Natural killer cell (primary cell): ENCODE data around the gene LRRC8A. TPM values are rescaled to one million over a fixed set of nuclear protein-coding genes. Genes with fewer than 3 reads are reported as not detected.
A peak's percentile ranks its signal among the peaks of the same experiment; 100 is the strongest.

Experiments
- ATAC-seq, 3 donors: fragments of 150-1000 bp in 2 of 3; fragments of 200-7000 bp in 1 of 3; cut with Tn5 transposase; 1 replicate in 1 of 3; 2 replicates in 2 of 3; pipeline ENCODE4 v1.10.0; 2021; ENCODE audit warnings: mild to moderate bottlenecking in 2 of 3, moderate library complexity in 2 of 3
- DNase-seq, 2 donors: peaks; one replicate each; pipeline versions ENCODE4 v3.0.0 to v3.0.0-alpha.2; 2013 to 2021; ENCODE audit warnings: mixed read lengths in 1 of 2
- H3K27ac ChIP-seq: one replicate; pipeline ENCODE4 v1.5.1; 2013; ENCODE audit warnings: mild to moderate bottlenecking, low read length
- H3K27me3 ChIP-seq: one replicate; pipeline ENCODE4 v1.6.1; 2013; ENCODE audit warnings: low read length; ENCODE audit not compliant: control insufficient read depth, insufficient read depth
- H3K36me3 ChIP-seq: one replicate; pipeline ENCODE4 v1.6.1; 2013; ENCODE audit warnings: low read length; ENCODE audit not compliant: control insufficient read depth, insufficient read depth
- H3K4me1 ChIP-seq: one replicate; pipeline ENCODE4 v1.6.1; 2013; ENCODE audit warnings: low read length; ENCODE audit not compliant: control insufficient read depth, insufficient read depth
- H3K4me3 ChIP-seq: one replicate; pipeline ENCODE4 v1.5.1; 2013; ENCODE audit warnings: low read length
- H3K9me3 ChIP-seq: one replicate; pipeline ENCODE4 v1.6.1; 2013; ENCODE audit warnings: low read length; ENCODE audit not compliant: control insufficient read depth, insufficient read depth
- H3K27ac Mint-ChIP-seq, 2 donors: one replicate each; pipeline ENCODE4 v1.8.0; 2022; ENCODE audit warnings: mild to moderate bottlenecking in 2 of 2, mixed read lengths in 2 of 2, moderate library complexity in 1 of 2
- H3K27me3 Mint-ChIP-seq, 2 donors: one replicate each; pipeline ENCODE4 v1.8.0; 2022; ENCODE audit warnings: low read depth in 2 of 2, mixed read lengths in 2 of 2
- H3K36me3 Mint-ChIP-seq: one replicate; pipeline ENCODE4 v1.8.0; 2022; ENCODE audit warnings: mixed read lengths
- H3K4me1 Mint-ChIP-seq, 2 donors: one replicate each; pipeline ENCODE4 v1.8.0; 2022; ENCODE audit warnings: mixed read lengths in 2 of 2
- H3K4me3 Mint-ChIP-seq: one replicate; pipeline ENCODE4 v1.8.0; 2022; ENCODE audit warnings: mild to moderate bottlenecking, moderate library complexity, mixed read lengths
- H3K9me3 Mint-ChIP-seq, 2 donors: one replicate each; pipeline ENCODE4 v1.8.0; 2022; ENCODE audit warnings: mixed read lengths in 2 of 2
- CTCF ChIP-seq: fragments of 200-600 bp; IDR thresholded peaks from one replicate; pipeline ENCODE4 v1.8.0; 2022; ENCODE audit warnings: antibody characterized with exemption
- WGBS: methylation state at CpG from one replicate; pipeline ENCODE4 v1.1.7; 2013; ENCODE audit warnings: missing lambda C conversion rate; ENCODE audit not compliant: insufficient coverage; 5-methylcytosine and 5-hydroxymethylcytosine counted together
- intact Hi-C: fragments of 100-400 bp; cut with micrococcal nuclease; formaldehyde crosslinking; loops from one replicate; pipeline ENCODE4 v1.14.2; 2022
- total RNA-seq, 4 donors: library from RNA; stranded (reverse); fragments of 120-200 nt in 1 of 4; gene quantifications; one replicate each; pipeline versions ENCODE4 v1.2.3 to v1.2.4, GENCODE V29; 2013 to 2022

Gene LRRC8A
- total RNA-seq = 10 to 100 TPM; 60.0 to 82.9 (median 67.9) TPM
- total RNA-seq (2013) = 21.6 TPM

GRCh38 chr9:128881884-128882676, at the start of gene LRRC8A, which contains the start of gene KYAT1:
Gene LRRC8A (plus strand): TSS chr9:128882133. CDS start chr9:128907165, 25,032 bp downstream.
Gene KYAT1 (minus strand): TSS chr9:128881950. CDS start chr9:128845405, 36,545 bp downstream.
- peak; percentile 98 to 99 for DNase-seq
- Histone ChIP-seq H3K4me1 (peaks cover 37% of the 10 kb centered on the region), H3K4me3 (peak within 1 kb of the TSS; percentile 90), H3K9me3 (no peaks in the 10 kb centered on the region), H3K27me3 (no peaks in the 10 kb centered on the region), H3K27ac (peak within 1 kb of the TSS; percentile 74), H3K36me3 (peaks cover 13% of the 10 kb centered on the region)
- Mint-ChIP-seq H3K27ac (peak within 1 kb of the TSS; percentile 93 to 97), H3K9me3 (no peaks in the 10 kb centered on the region), H3K27me3 (no peaks in the 10 kb centered on the region), H3K36me3 (no peaks in the 10 kb centered on the region), H3K4me1 (peaks cover 60 to 64% of the 10 kb centered on the region in 2 donors), H3K4me3 (peak within 1 kb of the TSS; percentile 99)
- under 1% methylated on average over 70 of the region's 70 CpGs for WGBS
- intact Hi-C loops = loop anchor here (1.0 to 5.0 kb wide), 5 partner anchors 19 to 154 kb away; partner anchors contain the start of genes DOLK, MIGA2, NUP188 and PHYHD1
- no peak for TF ChIP-seq CTCF
- ATAC-seq = peak; percentile 91 to 93 (median 92)

GRCh38 chr9:128833696-128834095, 48.2 kb upstream of the LRRC8A start:
- Mint-ChIP-seq H3K4me1 (peaks cover 13% of the 10 kb centered on the region in 2 donors), H3K36me3 (no peaks in the 10 kb centered on the region), H3K9me3 (no peaks in the 10 kb centered on the region), H3K27me3 (no peaks in the 10 kb centered on the region), H3K4me3 (no peak overlapping the region), H3K27ac (no peak overlapping the region)
- Histone ChIP-seq H3K27me3 (no peaks in the 10 kb centered on the region), H3K27ac (no peak overlapping the region), H3K36me3 (no peaks in the 10 kb centered on the region), H3K4me1 (peaks cover 15% of the 10 kb centered on the region), H3K9me3 (no peaks in the 10 kb centered on the region), H3K4me3 (no peak overlapping the region)
- DNase-seq (no peak), ATAC-seq (no peak)
- no peak for TF ChIP-seq CTCF
- 98% methylated on average over 10 of the region's 10 CpGs for WGBS
- intact Hi-C loops = no loop called here

GRCh38 chr9:128835246-128836210, 46.4 kb upstream of the LRRC8A start:
- ATAC-seq (no peak), DNase-seq (no peak)
- H3K4me1 Mint-ChIP-seq = no peaks in the 10 kb centered on the region
- H3K4me3 Mint-ChIP-seq = no peak overlapping the region
- TF ChIP-seq CTCF = no peak
- no peaks in the 10 kb centered on the region for H3K36me3 Mint-ChIP-seq
- no peaks in the 10 kb centered on the region for H3K9me3 Mint-ChIP-seq
- WGBS = 96% methylated on average over 28 of the region's 28 CpGs
- no peak overlapping the region for H3K27ac Mint-ChIP-seq
- H3K27me3 Mint-ChIP-seq = no peaks in the 10 kb centered on the region
- H3K9me3 ChIP-seq = no peaks in the 10 kb centered on the region
- no peak overlapping the region for H3K4me3 ChIP-seq
- H3K36me3 ChIP-seq = no peaks in the 10 kb centered on the region
- peaks cover under 1% of the 10 kb centered on the region for H3K4me1 ChIP-seq
- no peaks in the 10 kb centered on the region for H3K27me3 ChIP-seq
- intact Hi-C loops = no loop called here
- H3K27ac ChIP-seq = no peak overlapping the region
